ENCODE results near the gene OXT.

Gene OXT

GRCh38 chr20:3119044-3119443, 47.6 kb downstream of the OXT start:
- Histone ChIP-seq H3K4me3 (ENCODE audit: low read depth, low read length) (no peak overlapping the region), H3K27ac (no peak overlapping the region), H3K27me3 (replicated peaks) (no peaks in the 10 kb centered on the region), H3K36me3 (replicated peaks) (peaks cover 11% of the 10 kb centered on the region)
- DNase-seq = no peak
- no peak for TF ChIP-seq CTCF (IDR thresholded peaks at IDR 0.05; ENCODE audit: low read depth, low read length, missing control alignments)
- in situ Hi-C loops (cut with HindIII; ENCODE audit: low pct_ligation_motif_present, low sequenced_read_pairs) = no loop called here

- Histone ChIP-seq H3K36me3 (replicated peaks) (peaks cover 11% of the 10 kb centered on the region), H3K27ac (no peak overlapping the region), H3K27me3 (replicated peaks) (no peaks in the 10 kb centered on the region), H3K4me3 (ENCODE audit: low read depth, low read length) (no peak overlapping the region)
- in situ Hi-C loops (cut with HindIII; ENCODE audit: low pct_ligation_motif_present, low sequenced_read_pairs) = no loop called here
- no peak for TF ChIP-seq CTCF (IDR thresholded peaks at IDR 0.05; ENCODE audit: low read depth, low read length, missing control alignments)
- DNase-seq = no peak
Observed at GRCh38 chr20:3121271-3121911, 50.0 kb downstream of the OXT start.

Data from brain microvascular endothelial cell (primary cell).